Endothelial cell of umbilical vein (primary cell): Measurements from ENCODE around the gene PRSS3.

Experiments used
- EZH2 ChIP-seq: IDR thresholded peaks from 2 replicates; pipeline ENCODE4 v1.6.1; 2012; ENCODE audit warnings: borderline replicate concordance, low read depth, mild to moderate bottlenecking, moderate library complexity, low read length, inconsistent platforms; ENCODE audit not compliant: severe bottlenecking
- FOS ChIP-seq: IDR thresholded peaks from 2 replicates; pipeline ENCODE4 v1.6.1; 2011; ENCODE audit warnings: mild to moderate bottlenecking, low read length, moderate library complexity, borderline replicate concordance; ENCODE audit not compliant: insufficient read depth
- GATA2 ChIP-seq: IDR thresholded peaks from 2 replicates; pipeline ENCODE4 v1.7.0; 2011; ENCODE audit warnings: low read depth, mild to moderate bottlenecking, moderate library complexity, mixed read lengths, low read length; ENCODE audit not compliant: insufficient read length, insufficient read depth
- POLR2A ChIP-seq: IDR thresholded peaks from 2 replicates; pipeline ENCODE4 v1.6.1; 2012; ENCODE audit warnings: low read depth, mild to moderate bottlenecking, control low read depth, low read length
- POLR2AphosphoS5 ChIP-seq: IDR thresholded peaks from 2 replicates; pipeline ENCODE4 v1.6.1; 2012; ENCODE audit warnings: low read depth, mild to moderate bottlenecking, control low read depth, low read length, moderate library complexity; ENCODE audit not compliant: insufficient read depth
- TF ChIP-seq, protein P1 (sequence below), 2 donors: IDR thresholded peaks; 1 replicate in 1 of 2; 2 replicates in 1 of 2; pipeline ENCODE4 v1.5.1; 2011; ENCODE audit warnings: low read length in 2 of 2, mild to moderate bottlenecking in 2 of 2, moderate library complexity in 2 of 2, control low read depth in 1 of 2, inconsistent platforms in 1 of 2, low read depth in 1 of 2; ENCODE audit not compliant: insufficient read depth in 1 of 2; ENCODE audit errors: extremely low read depth in 1 of 2
- TF ChIP-seq, protein P2 (sequence below): IDR thresholded peaks from 2 replicates; pipeline ENCODE4 v1.6.1; 2011; ENCODE audit not compliant: insufficient read depth, insufficient read length

DNA sequence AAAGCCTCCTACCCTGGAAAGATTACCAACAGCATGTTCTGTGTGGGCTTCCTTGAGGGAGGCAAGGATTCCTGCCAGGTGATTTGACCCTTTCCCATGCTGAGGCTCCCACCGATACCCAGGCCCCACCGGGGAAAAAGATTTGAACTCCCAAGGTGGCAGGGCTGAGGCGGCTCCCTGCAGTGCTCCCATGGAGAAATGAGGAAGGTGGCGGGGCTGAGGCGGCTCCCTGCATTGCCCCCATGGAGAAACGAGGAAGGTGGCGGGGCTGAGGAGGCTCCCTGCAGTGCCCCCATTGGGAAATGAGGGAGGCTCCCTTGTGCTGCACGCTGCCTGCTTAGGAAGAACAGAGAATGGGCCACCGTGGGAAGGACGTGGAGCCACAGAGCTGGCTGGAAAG is 3.2 kb downstream of the PRSS3 start:
- TF ChIP-seq EZH2 (no peak), POLR2A (no peak), FOS (no peak), POLR2AphosphoS5 (no peak), GATA2 (no peak)
- TF ChIP-seq, protein P1, sequence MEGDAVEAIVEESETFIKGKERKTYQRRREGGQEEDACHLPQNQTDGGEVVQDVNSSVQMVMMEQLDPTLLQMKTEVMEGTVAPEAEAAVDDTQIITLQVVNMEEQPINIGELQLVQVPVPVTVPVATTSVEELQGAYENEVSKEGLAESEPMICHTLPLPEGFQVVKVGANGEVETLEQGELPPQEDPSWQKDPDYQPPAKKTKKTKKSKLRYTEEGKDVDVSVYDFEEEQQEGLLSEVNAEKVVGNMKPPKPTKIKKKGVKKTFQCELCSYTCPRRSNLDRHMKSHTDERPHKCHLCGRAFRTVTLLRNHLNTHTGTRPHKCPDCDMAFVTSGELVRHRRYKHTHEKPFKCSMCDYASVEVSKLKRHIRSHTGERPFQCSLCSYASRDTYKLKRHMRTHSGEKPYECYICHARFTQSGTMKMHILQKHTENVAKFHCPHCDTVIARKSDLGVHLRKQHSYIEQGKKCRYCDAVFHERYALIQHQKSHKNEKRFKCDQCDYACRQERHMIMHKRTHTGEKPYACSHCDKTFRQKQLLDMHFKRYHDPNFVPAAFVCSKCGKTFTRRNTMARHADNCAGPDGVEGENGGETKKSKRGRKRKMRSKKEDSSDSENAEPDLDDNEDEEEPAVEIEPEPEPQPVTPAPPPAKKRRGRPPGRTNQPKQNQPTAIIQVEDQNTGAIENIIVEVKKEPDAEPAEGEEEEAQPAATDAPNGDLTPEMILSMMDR (IDR thresholded peaks at IDR 0.05; ENCODE audit: extremely low read depth in 1 of 2, insufficient read depth in 1 of 2, low read depth in 1 of 2, low read length in 2 of 2) = no peak
- TF ChIP-seq, protein P2, sequence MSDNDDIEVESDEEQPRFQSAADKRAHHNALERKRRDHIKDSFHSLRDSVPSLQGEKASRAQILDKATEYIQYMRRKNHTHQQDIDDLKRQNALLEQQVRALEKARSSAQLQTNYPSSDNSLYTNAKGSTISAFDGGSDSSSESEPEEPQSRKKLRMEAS = no peak
